ENCODE results near the gene MSH4. TPM values are rescaled to one million over a fixed set of nuclear protein-coding genes. Genes with fewer than 3 reads are reported as not detected.
"Not testable (repeated sequence)": the region's sequence is repeated elsewhere in the genome, so short reads cannot be mapped to it uniquely, and the experiment has no call there.

MSH4 gene
- total and polyA plus RNA-seq, 10 donors: 0.17 to 0.85 (median 0.33) TPM

- peaks cover 3 to 99% (median 72%) of the 10 kb centered on the region in 6 donors for H3K36me3 ChIP-seq
- 94 to 99% (median 97%) methylated on average over 2 of the region's 2 CpGs for WGBS, 5 donors
These were observed 2.3 kb upstream of the MSH4 start for GRCh38 chr1:75794382-75794781.

GRCh38 chr1:75795703-75796193, 934 bp upstream of the MSH4 start:
- peaks cover 3 to 86% (median 66%) of the 10 kb centered on the region in 6 donors for H3K36me3 ChIP-seq
- H3K4me1 ChIP-seq: peaks cover 2 to 32% (median 11%) of the 10 kb centered on the region in 6 donors
- TF ChIP-seq CTCF (IDR thresholded peaks at IDR 0.05 in 8 of 11, conservative IDR thresholded peaks at IDR 0.05 in 3 of 11): no peak
- TF ChIP-seq POLR2A (IDR thresholded peaks at IDR 0.05): no peak
- peak in 1 of 3 donors; percentile 27 for TF ChIP-seq POLR2AphosphoS5 (IDR thresholded peaks at IDR 0.05)
- no peak overlapping the region for H3K4me3 ChIP-seq
- H3K9me3 ChIP-seq: no peaks in the 10 kb centered on the region
- no peak overlapping the region for H3K27ac ChIP-seq
- no peak for DNase-seq
- intact Hi-C loops (cut with DNase I; ENCODE audit: low total_unique reads): no loop called here
- H3K27me3 ChIP-seq (replicated peaks in 1 of 7): no peaks in the 10 kb centered on the region
- 93 to 100% (median 96%) methylated on average over 3 to 4 of the region's 4 CpGs for WGBS, 5 donors

More at GRCh38 chr1:75794382-75794781, 2.3 kb upstream of the MSH4 start:
- TF ChIP-seq CTCF (IDR thresholded peaks at IDR 0.05 in 8 of 11, conservative IDR thresholded peaks at IDR 0.05 in 3 of 11) (no peak), POLR2AphosphoS5 (IDR thresholded peaks at IDR 0.05) (no peak), POLR2A (IDR thresholded peaks at IDR 0.05) (no peak)
- Histone ChIP-seq H3K4me3 (no peak overlapping the region), H3K4me1 (peaks cover 16 to 46% (median 25%) of the 10 kb centered on the region in 6 donors), H3K9me3 (no peaks in the 10 kb centered on the region), H3K27ac (no peak overlapping the region), H3K27me3 (replicated peaks in 1 of 7) (no peaks in the 10 kb centered on the region)
- intact Hi-C loops (cut with DNase I; ENCODE audit: low total_unique reads): no loop called here
- DNase-seq: no peak

DNA sequence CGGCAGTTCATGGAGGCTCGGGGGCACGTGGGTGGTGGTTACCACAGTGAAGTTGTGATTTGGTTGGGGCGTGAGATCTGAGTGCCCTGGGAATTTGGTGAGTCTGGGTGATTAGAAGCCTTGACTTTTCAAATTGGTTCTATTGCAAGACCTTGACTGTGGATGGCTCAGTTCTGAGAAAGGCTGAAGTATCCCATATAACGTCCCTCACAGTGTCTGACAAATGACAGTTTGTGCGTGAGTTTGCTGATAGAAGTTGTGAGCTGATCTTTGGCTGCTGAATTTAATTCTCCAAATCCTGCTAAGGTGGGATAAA, 549 bp downstream of the MSH4 start:
- Histone ChIP-seq H3K27me3 (replicated peaks in 1 of 7) (no peaks in the 10 kb centered on the region), H3K36me3 (peaks cover 3 to 71% (median 51%) of the 10 kb centered on the region in 6 donors), H3K4me3 (no peak overlapping the region), H3K9me3 (no peaks in the 10 kb centered on the region), H3K27ac (no peak overlapping the region), H3K4me1 (peaks cover 0 to 17% (median under 1%) of the 10 kb centered on the region in 6 donors)
- TF ChIP-seq POLR2AphosphoS5 (IDR thresholded peaks at IDR 0.05): no peak
- no peak for TF ChIP-seq POLR2A (IDR thresholded peaks at IDR 0.05)
- no peak for TF ChIP-seq CTCF (IDR thresholded peaks at IDR 0.05 in 8 of 11, conservative IDR thresholded peaks at IDR 0.05 in 3 of 11)
- no peak for DNase-seq
- WGBS, 5 donors: 71 to 90% (median 77%) methylated on average over 6 of the region's 6 CpGs
- intact Hi-C loops (cut with DNase I; ENCODE audit: low total_unique reads): no loop called here

GRCh38 chr1:75797606-75798216, 1.0 kb downstream of the MSH4 start:
- 91 to 96% (median 92%) methylated on average over 13 of the region's 13 CpGs for WGBS, 5 donors
- no peak for TF ChIP-seq CTCF (IDR thresholded peaks at IDR 0.05 in 8 of 11, conservative IDR thresholded peaks at IDR 0.05 in 3 of 11)
- TF ChIP-seq POLR2A (IDR thresholded peaks at IDR 0.05): no peak
- peak in 2 of 3 donors; percentile 14 to 32 for TF ChIP-seq POLR2AphosphoS5 (IDR thresholded peaks at IDR 0.05)

GRCh38 chr1:75801480-75801879, 4.8 kb downstream of the MSH4 start:
- H3K27ac ChIP-seq; H3K4me3 ChIP-seq; intact Hi-C loops (cut with DNase I; ENCODE audit: low total_unique reads); DNase-seq; H3K9me3 ChIP-seq; H3K27me3 ChIP-seq (replicated peaks in 1 of 7); H3K4me1 ChIP-seq: not testable (repeated sequence)
- 83 to 100% (median 98%) methylated on average over 2 of the region's 2 CpGs for WGBS, 5 donors
- H3K36me3 ChIP-seq: peaks cover 0 to 28% (median 9%) of the 10 kb centered on the region in 6 donors

More at GRCh38 chr1:75797606-75798216, 1.0 kb downstream of the MSH4 start:
- DNase-seq: no peak
- Histone ChIP-seq H3K36me3 (peaks cover 3 to 66% (median 47%) of the 10 kb centered on the region in 6 donors), H3K4me1 (peaks cover 0 to 12% (median 0%) of the 10 kb centered on the region in 6 donors), H3K27me3 (replicated peaks in 1 of 7) (no peaks in the 10 kb centered on the region), H3K4me3 (no peak overlapping the region), H3K27ac (no peak overlapping the region), H3K9me3 (no peaks in the 10 kb centered on the region)
- intact Hi-C loops (cut with DNase I; ENCODE audit: low total_unique reads): no loop called here

Data from spleen (tissue), 11 donors.